Body of pancreas (tissue), 4 donors: ENCODE data around the gene C10orf90.

ENCODE experiments used
- CTCF ChIP-seq, 7 experiments: fragments of 450-650 bp in 4 of 7; fragments of 200-600 bp in 3 of 7; sonication (generic) in 3 of 7; IDR thresholded peaks; one replicate each; pipeline ENCODE4 v1.5.1; 2016 to 2019; ENCODE audit warnings: antibody characterized with exemption in 7 of 7
- POLR2A ChIP-seq, 3 donors: fragments of 450-650 bp; IDR thresholded peaks; one replicate each; pipeline ENCODE4 v1.6.1; 2016; ENCODE audit warnings: antibody characterized with exemption in 3 of 3, mild to moderate bottlenecking in 2 of 3

DNA sequence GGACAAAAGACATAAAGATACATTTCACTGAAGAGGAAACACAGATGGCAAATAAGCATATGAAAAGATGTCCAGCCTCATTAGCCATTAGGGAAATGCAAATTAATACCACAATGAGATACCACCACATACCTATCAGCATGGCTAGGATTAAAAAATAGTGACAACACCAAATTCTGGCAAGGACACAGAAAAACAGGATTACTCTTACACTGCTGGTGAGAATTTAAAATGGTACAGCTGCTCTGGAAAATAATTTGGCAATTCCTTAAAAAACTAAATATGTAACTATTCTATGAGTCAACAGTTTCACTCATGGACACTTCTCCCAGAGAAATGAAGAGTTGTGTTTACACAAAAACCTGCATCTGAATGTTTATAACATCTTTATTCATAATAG, 121.1 kb downstream of the C10orf90 start:
- TF ChIP-seq POLR2A (IDR thresholded peaks at IDR 0.05) = no peak
- no peak for TF ChIP-seq CTCF (IDR thresholded peaks at IDR 0.05)
